ENCODE data around the gene NF1. TPM values are rescaled to one million over a fixed set of nuclear protein-coding genes. Genes with fewer than 3 reads are reported as not detected.
A peak's percentile ranks its signal among the peaks of the same experiment; 100 is the strongest.

Gene NF1
- total RNA-seq, 4 donors from 2014 or later, result 66.1 to 107 (median 90.9) TPM

DNA sequence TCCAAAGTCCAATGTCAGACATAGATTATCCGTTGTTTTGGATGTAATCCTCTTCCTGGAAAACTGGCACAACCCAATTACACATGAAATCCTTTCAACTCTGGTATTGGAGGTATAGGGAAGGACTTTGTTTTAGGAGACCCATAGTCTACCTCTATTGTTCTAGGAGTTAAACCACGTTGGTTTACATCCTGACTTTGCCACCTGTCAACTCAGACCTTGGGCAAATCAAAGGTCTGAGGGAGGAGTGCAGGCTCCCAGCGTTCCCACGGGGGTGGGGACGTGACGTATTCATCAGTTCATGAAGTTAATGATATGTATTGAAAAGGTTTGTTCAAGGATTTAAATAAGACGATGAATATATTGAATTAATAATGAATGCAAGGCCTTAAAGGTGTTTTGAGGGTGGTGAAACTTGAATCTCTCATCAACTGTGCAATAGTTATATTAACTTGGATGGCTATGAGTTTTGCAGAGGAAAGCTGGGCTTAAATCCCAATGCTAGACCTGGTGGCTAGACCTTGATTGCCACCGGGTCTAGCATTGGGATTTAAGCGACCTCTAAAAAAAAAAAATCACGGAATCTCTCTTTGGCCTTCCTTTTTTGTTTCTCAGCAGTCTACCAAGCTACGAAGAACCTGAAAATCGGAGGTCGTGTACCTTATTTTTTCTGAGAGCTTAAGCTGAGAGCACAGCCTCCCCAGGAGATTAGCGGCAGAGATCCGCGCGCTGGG, 744 bp upstream of the NF1 start:
- peaks cover 0 to 3% (median 0%) of the 10 kb centered on the region in 3 donors for H3K36me3 ChIP-seq
- H3K4me3 ChIP-seq, result peak overlapping the region; percentile 77 to 98 (median 82)
- no peaks in the 10 kb centered on the region for H3K9me3 ChIP-seq
- H3K27me3 ChIP-seq, result no peaks in the 10 kb centered on the region
- TF ChIP-seq, protein P1, sequence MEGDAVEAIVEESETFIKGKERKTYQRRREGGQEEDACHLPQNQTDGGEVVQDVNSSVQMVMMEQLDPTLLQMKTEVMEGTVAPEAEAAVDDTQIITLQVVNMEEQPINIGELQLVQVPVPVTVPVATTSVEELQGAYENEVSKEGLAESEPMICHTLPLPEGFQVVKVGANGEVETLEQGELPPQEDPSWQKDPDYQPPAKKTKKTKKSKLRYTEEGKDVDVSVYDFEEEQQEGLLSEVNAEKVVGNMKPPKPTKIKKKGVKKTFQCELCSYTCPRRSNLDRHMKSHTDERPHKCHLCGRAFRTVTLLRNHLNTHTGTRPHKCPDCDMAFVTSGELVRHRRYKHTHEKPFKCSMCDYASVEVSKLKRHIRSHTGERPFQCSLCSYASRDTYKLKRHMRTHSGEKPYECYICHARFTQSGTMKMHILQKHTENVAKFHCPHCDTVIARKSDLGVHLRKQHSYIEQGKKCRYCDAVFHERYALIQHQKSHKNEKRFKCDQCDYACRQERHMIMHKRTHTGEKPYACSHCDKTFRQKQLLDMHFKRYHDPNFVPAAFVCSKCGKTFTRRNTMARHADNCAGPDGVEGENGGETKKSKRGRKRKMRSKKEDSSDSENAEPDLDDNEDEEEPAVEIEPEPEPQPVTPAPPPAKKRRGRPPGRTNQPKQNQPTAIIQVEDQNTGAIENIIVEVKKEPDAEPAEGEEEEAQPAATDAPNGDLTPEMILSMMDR (IDR thresholded peaks at IDR 0.05), result no peak
- TF ChIP-seq EP300 (IDR thresholded peaks at IDR 0.05) (no peak), POLR2A (IDR thresholded peaks at IDR 0.05) (no peak)
- 22 to 30% methylated on average over 17 of the region's 17 CpGs for WGBS, 2 donors
- H3K4me1 ChIP-seq, result peaks cover 0 to 22% (median 2%) of the 10 kb centered on the region in 4 donors
- DNase-seq (ENCODE audit: low spot score in 2 of 2), result no peak
- peak overlapping the region; percentile 88 to 99 (median 93) for H3K27ac ChIP-seq

DNA sequence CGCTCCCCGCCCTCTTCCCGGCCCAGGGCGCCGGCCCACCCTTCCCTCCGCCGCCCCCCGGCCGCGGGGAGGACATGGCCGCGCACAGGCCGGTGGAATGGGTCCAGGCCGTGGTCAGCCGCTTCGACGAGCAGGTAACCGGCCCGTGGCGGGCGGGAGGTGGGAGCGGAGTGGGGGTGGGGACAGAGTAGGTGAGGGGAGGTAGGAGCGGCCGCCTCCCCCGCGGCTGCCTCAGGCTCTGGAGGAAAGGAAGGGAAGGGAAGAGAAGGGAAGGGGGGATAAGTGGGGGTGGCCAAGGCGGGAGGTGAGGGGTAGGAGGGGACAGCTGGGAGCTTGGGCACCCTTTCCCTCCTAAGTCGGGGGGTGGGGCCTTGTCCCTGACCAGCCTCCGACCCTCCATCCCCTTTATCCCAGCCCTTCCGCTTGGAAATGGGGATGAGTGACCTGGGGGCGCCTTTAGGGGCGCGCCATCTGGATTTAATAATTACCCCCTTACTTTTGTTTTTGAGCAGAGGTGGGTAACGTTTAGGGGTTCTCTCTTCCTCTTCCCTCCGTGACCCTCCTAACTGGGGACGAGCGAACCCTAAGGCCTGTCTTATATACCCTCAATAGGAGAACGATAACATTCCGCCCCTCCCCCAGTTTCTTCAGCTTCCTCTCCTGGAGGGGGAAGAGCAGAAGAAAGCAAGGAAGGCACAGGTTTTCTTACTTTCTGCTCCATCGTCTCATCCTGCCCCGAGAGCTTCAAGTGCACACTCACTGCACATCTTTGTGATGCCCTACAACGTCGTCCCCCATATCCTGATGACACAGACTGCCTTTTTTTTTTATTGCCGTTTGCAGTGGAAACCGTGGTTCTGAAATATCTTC, 694 bp downstream of the NF1 start:
- WGBS, 2 donors, result 0 to 1% methylated on average over 26 to 45 of the region's 45 CpGs
- TF ChIP-seq, protein P1 (IDR thresholded peaks at IDR 0.05), result peak in 1 of 5 experiments; percentile 7
- TF ChIP-seq POLR2A (IDR thresholded peaks at IDR 0.05), result no peak
- Histone ChIP-seq H3K27ac (peak overlapping the region; percentile 88 to 99 (median 93)), H3K4me1 (peaks cover 0 to 23% (median 2%) of the 10 kb centered on the region in 4 donors), H3K4me3 (peak overlapping the region; percentile 77 to 98 (median 82)), H3K36me3 (peaks cover 0 to 3% (median 0%) of the 10 kb centered on the region in 3 donors), H3K9me3 (no peaks in the 10 kb centered on the region), H3K27me3 (no peaks in the 10 kb centered on the region)
- peak in 1 of 2 donors; percentile 53 for DNase-seq (ENCODE audit: low spot score in 2 of 2)

DNA sequence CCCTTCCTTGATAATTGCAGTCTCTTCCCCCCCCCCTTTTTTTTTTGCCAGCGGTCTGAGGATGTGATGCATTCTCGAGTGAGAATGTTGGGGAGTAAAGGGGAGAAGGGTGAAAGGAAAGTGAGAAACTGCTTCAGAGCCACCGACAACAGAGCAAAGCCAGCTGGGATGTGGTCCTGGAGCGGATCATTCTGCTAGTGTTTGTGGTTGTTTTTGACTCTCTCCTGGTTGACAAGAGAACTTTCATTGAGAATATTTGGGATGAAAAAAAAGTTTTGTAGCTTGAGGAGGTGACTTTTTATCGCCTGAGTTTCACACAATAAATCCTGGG, 1.3 kb downstream of the NF1 start:
- WGBS, 2 donors, result 5 to 8% methylated on average over 5 of the region's 5 CpGs
- Histone ChIP-seq H3K4me3 (peak overlapping the region; percentile 77 to 98 (median 82)), H3K36me3 (peaks cover 0 to 3% (median 0%) of the 10 kb centered on the region in 3 donors), H3K27me3 (no peaks in the 10 kb centered on the region), H3K4me1 (peaks cover 0 to 29% (median 2%) of the 10 kb centered on the region in 4 donors), H3K27ac (peak overlapping the region; percentile 88 to 99 (median 93)), H3K9me3 (no peaks in the 10 kb centered on the region)
- DNase-seq (ENCODE audit: low spot score in 2 of 2), result no peak
- no peak for TF ChIP-seq POLR2A (IDR thresholded peaks at IDR 0.05)
- TF ChIP-seq EP300 (IDR thresholded peaks at IDR 0.05), result no peak
- TF ChIP-seq, protein P1 (IDR thresholded peaks at IDR 0.05), result no peak

DNA sequence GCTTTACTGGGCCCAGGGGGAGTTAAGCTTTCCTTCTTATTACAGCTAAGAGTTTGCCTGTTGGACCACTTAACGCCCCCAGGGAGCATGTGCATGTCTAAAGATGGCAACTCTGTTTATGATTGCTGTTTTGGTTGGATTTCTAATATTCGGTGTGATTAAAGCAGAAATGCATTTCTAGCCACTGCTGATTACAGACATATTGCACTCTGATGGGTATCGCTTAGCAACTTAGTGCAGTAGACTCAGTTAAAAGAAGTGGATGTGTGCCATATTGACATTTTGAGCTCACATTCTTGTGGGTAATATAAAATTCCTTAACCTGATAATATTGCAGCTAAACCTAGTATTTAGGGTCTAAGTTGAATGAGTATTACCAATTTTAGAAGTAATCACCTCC, 4.2 kb downstream of the NF1 start:
- H3K36me3 ChIP-seq, result peaks cover 0 to 3% (median 0%) of the 10 kb centered on the region in 3 donors
- no peaks in the 10 kb centered on the region for H3K27me3 ChIP-seq
- H3K4me3 ChIP-seq, result no peak overlapping the region
- no peak for TF ChIP-seq EP300 (IDR thresholded peaks at IDR 0.05)
- TF ChIP-seq, protein P1 (IDR thresholded peaks at IDR 0.05), result no peak
- TF ChIP-seq POLR2A (IDR thresholded peaks at IDR 0.05), result no peak
- no peaks in the 10 kb centered on the region for H3K9me3 ChIP-seq
- peaks cover 0 to 33% (median 2%) of the 10 kb centered on the region in 4 donors for H3K4me1 ChIP-seq
- no peak for DNase-seq (ENCODE audit: low spot score in 2 of 2)
- 79 to 86% methylated on average over 3 of the region's 3 CpGs for WGBS, 2 donors
- H3K27ac ChIP-seq, result no peak overlapping the region

Data from tibial nerve (tissue), 4 donors.